ENCODE data around the gene EXD3.
"Not testable (repeated sequence)": the region's sequence is repeated elsewhere in the genome, so short reads cannot be mapped to it uniquely, and the experiment has no call there.

DNA sequence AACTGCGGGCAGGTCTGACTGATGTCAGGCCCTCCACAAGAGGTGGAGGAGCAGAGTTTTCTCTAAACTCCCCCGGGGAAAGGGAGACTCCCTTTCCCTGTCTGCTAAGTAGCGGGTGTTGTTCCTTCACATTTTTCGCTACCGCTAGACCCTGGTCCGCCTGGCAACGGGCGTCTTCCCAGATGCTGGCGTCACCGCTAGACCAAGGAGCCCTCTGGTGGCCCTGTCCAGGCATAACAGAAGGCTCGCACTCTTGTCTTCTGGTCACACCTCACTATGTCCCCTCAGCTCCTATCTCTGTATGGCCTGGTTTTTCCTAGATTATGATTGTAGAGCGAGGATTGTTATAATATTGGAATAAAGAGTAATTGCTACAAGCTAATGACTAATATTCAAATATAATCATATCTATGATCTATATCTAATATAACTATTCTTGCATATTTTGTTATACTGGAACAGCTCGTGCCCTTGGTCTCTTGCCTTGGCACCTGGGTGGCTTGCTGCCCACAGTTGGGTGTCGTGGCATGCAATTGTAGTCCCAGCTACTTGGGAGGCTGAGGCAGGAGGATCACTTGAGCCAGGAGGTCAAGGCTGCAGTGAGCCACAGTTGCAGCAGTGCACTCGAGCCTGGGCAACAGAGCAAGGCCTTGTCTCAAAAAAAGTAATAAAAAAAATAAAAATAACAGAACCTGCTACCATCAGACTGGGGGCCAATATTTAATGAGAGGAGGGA lies 160.6 kb downstream of the EXD3 start:
- TF ChIP-seq, protein P1, sequence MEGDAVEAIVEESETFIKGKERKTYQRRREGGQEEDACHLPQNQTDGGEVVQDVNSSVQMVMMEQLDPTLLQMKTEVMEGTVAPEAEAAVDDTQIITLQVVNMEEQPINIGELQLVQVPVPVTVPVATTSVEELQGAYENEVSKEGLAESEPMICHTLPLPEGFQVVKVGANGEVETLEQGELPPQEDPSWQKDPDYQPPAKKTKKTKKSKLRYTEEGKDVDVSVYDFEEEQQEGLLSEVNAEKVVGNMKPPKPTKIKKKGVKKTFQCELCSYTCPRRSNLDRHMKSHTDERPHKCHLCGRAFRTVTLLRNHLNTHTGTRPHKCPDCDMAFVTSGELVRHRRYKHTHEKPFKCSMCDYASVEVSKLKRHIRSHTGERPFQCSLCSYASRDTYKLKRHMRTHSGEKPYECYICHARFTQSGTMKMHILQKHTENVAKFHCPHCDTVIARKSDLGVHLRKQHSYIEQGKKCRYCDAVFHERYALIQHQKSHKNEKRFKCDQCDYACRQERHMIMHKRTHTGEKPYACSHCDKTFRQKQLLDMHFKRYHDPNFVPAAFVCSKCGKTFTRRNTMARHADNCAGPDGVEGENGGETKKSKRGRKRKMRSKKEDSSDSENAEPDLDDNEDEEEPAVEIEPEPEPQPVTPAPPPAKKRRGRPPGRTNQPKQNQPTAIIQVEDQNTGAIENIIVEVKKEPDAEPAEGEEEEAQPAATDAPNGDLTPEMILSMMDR (IDR thresholded peaks at IDR 0.05): not testable (repeated sequence)
- TF ChIP-seq POLR2A (IDR thresholded peaks at IDR 0.05): not testable (repeated sequence)
